Hematopoietic multipotent progenitor cell treated with erythropoietin and hydrocortisone succinate and interleukin-3 and kit ligand, for 17 days (in vitro differentiated cells): ENCODE measurements around the gene DDIT3.
A peak's percentile ranks its signal among the peaks of the same experiment; 100 is the strongest.
"Not testable (repeated sequence)": the region's sequence is repeated elsewhere in the genome, so short reads cannot be mapped to it uniquely, and the experiment has no call there.

Experiments
- DNase-seq: peaks from one replicate; pipeline ENCODE4 v3.0.0-alpha.2; 2015; ENCODE audit warnings: low spot score

DDIT3 gene

GRCh38 chr12:57520053-57520818 is at the start of gene DDIT3:
DDIT3 (minus strand) TSS chr12:57520514; CDS start chr12:57517406, 3,108 bp downstream.
- DNase-seq, result peak; percentile 99

- no peak for DNase-seq
These were observed 49.5 kb upstream of the DDIT3 start for GRCh38 chr12:57569858-57570257.

GRCh38 chr12:57568838-57569237 is 48.5 kb upstream of the DDIT3 start:
- no peak for DNase-seq

- DNase-seq, result no peak
These were observed 43.9 kb upstream of the DDIT3 start for GRCh38 chr12:57564178-57564740.

GRCh38 chr12:57563358-57563757 is 43.0 kb upstream of the DDIT3 start:
- DNase-seq, result no peak

- DNase-seq, result not testable (repeated sequence)
These were observed 40.8 kb upstream of the DDIT3 start for GRCh38 chr12:57561117-57561516.

GRCh38 chr12:57560516-57560915 is 40.2 kb upstream of the DDIT3 start:
- DNase-seq, result no peak

GRCh38 chr12:57558864-57559263 is 38.5 kb upstream of the DDIT3 start:
- DNase-seq, result no peak

GRCh38 chr12:57554897-57555296 is 34.6 kb upstream of the DDIT3 start:
- DNase-seq, result no peak

GRCh38 chr12:57554453-57554852 is 34.1 kb upstream of the DDIT3 start:
- no peak for DNase-seq

- no peak for DNase-seq
These were observed 33.3 kb upstream of the DDIT3 start for GRCh38 chr12:57553343-57554202.

- DNase-seq, result no peak
These were observed 32.6 kb upstream of the DDIT3 start for GRCh38 chr12:57552835-57553313.

- DNase-seq, result peak; percentile 35
These were observed 32.0 kb upstream of the DDIT3 start for GRCh38 chr12:57552306-57552651.

GRCh38 chr12:57551637-57552305 is 31.5 kb upstream of the DDIT3 start:
- DNase-seq, result no peak

GRCh38 chr12:57550641-57551549 is 30.6 kb upstream of the DDIT3 start:
- no peak for DNase-seq

GRCh38 chr12:57549909-57550640 is 29.8 kb upstream of the DDIT3 start, which contains the start of gene KIF5A:
KIF5A (plus strand) TSS chr12:57550044; CDS start chr12:57550272, 228 bp downstream.
- peak; percentile 75 for DNase-seq

- no peak for DNase-seq
These were observed 29.0 kb upstream of the DDIT3 start for GRCh38 chr12:57549203-57549908.

- no peak for DNase-seq
These were observed 28.2 kb upstream of the DDIT3 start for GRCh38 chr12:57548488-57548887.

GRCh38 chr12:57548013-57548315 is 27.6 kb upstream of the DDIT3 start:
- no peak for DNase-seq
